ENCODE measurements around the gene HBP1.

Gene HBP1, protein sequence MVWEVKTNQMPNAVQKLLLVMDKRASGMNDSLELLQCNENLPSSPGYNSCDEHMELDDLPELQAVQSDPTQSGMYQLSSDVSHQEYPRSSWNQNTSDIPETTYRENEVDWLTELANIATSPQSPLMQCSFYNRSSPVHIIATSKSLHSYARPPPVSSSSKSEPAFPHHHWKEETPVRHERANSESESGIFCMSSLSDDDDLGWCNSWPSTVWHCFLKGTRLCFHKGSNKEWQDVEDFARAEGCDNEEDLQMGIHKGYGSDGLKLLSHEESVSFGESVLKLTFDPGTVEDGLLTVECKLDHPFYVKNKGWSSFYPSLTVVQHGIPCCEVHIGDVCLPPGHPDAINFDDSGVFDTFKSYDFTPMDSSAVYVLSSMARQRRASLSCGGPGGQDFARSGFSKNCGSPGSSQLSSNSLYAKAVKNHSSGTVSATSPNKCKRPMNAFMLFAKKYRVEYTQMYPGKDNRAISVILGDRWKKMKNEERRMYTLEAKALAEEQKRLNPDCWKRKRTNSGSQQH

DNA sequence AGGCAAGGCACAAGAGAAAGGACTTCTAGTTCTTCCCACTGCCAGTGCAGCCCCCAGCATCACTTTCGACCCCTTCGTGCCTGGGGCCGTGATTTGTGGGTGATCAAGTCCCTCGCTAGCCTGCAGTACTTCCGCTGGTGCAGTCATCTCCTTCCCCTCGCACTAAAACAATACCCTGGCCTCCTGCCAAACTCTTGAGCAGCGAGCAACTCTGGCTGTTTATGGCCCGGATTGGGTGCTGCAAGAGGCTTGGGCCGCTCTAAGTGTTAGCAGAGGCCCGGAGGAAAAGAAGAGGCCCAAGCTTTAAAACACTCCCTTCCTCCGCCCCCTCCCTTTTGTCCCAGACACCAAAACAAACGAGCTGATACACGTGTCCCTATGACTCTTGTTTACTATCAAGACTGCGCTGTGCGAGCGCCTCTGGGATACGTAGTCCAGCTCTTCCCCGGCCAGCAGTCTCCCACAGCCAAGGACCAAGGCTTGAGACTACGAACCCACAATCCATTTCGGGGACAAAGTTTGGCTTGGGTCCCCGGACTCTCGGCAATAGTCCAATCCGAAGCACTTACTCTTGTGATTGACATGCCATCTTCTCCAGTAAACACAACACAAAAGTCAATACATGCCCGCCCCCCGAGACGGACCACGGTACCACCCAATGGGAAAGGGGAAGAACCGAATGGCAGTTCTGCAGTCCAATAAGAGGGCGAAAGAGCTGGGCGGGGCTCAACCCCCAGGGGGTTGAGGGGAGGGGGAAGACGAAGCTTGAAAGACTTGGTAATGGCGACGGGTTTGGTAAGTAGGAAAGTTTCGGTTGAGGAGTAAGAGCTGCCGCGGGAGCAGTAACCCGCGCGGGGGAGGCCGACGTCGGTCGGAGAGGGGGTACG, at the start of gene HBP1:
HBP1 (plus strand) TSS at position 771 of the 887 bp plus-strand sequence. CDS start 10,891 bp downstream, outside the sequence.
- in situ Hi-C loops (cut with MboI; ENCODE audit: low sequenced_read_pairs) = no loop called here

DNA sequence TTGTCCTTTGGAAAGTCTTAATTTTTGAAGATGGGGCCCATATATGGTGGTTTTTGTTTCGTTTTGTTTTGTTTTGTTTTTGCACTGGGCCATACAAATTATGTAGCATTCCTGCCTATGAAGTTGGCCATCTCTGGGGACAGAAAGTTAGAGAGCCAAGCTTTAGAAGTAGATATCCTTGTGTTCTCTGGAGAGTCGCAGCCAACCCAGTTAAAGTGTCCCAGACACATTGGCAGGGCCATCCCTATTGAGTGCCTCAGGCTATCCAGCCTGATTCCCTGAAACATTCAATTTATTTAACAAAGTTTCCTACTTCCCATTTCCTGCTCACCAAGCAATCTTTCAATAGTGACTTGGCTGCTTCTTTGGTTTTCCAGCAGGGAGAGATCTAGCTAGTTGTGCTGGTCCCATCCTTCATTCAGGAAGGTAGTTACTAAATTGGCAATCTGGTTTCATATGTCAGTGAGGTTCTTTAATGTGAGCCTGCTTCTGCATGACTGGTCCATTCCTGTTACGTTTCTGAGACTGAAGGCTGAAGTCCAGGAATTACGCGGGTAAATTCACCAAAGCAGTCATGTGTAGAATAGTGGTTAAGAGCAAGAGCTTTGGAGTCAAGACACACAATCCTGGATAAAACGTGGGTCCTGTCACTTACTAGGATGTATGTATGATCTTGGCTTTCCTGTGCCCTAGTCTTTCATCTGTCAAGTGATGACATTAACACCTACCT, 49.3 kb upstream of the HBP1 start:
- in situ Hi-C loops (cut with MboI; ENCODE audit: low sequenced_read_pairs) = no loop called here

DNA sequence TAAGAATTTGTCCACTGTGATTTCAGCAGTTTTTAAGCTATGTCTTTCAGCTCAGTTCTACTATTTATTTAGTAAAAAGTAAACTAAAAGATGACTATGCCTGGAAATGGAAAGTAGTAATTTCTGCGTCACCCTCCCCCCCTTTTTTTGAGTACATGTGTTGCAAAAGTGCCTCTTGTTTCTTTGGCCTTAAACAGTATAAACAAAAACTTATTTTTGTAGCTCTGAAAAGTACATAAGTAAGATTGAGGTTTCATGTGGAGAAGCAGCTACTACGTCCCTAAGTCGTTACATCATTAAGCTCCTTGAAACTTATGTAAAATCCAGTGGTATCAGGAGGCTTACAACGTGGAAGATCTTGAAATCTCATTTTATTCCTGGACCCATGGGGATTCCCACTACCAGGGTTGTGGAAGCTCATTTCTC, 46.3 kb upstream of the HBP1 start:
- in situ Hi-C loops (cut with MboI; ENCODE audit: low sequenced_read_pairs) = no loop called here

DNA sequence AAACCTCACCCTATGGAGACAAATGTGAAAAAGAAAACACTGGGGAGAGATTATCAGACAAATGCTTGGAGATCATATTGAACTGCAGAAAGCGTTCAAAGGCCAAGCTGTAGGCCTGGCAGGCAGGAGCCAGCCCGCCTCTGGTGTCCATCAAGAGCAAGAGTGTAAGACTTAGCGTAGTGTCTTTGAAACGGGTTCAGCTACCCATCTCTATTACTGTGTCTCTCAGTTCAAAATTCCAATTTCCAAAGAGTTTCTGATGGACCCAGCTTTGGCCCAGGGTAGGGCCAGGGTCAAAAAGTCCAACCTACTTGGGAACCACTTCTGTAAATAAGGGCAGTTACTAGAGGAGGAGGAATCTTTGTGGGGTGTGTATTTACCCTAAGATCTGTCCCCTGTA, 45.4 kb upstream of the HBP1 start:
- in situ Hi-C loops (cut with MboI; ENCODE audit: low sequenced_read_pairs) = no loop called here

DNA sequence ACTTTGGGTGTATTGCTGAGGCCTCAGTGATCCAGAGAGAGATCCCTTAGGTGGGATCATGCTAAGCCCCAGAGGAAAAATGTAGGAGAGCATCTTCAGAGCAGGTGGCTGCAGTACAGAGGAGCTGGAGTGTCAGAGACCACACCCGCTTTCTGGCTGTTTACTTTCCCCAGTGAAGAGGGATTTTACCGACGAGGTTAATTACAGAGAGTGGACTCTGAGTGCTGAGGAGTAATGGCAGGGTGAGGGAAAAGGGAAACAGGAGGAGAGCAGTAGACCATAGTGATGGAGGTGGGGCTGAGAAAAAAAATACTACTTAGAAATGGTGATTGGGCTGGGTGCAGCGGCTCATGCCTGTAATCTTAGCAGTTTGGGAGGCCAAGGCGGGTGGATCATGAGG, 43.3 kb upstream of the HBP1 start:
- in situ Hi-C loops (cut with MboI; ENCODE audit: low sequenced_read_pairs) = no loop called here

DNA sequence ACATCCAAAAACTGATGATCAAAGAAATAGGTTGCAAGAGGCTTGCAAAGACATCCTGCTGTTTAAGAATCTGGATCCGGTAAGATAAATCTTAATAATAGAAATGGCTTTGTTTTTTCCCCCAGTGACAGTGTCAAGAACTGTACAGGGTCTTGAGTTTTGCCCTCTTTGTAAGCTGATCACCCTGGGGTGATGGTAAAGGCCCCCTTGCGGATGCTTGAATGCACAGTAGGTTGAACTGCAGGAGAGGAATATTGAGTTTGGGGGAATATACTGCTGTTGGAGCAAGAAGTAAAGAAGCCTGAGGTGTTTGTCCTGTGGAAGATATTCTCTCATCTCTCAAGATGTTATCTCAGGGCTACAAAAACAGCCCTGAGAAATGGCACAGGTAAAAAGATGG, 40.6 kb upstream of the HBP1 start:
- in situ Hi-C loops (cut with MboI; ENCODE audit: low sequenced_read_pairs) = no loop called here

DNA sequence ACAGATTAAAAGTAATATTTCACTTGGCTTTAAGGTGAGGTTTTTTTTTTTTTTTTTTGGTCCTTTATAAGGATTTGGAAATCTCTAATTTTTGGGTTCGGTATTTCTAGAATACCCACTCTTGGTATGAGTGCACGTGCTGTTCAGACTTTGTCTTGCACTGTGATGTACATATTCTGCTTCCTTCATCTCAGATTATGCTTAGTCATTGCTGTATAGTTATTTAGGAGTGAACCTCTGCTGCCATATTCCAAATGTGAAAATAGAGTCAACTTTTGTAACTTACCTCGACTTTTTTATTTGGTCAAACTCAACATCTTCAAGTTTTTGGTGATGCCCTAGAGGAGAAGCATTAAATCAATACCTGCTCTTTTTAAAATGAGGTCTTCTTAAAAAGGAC, 40.1 kb upstream of the HBP1 start:
- in situ Hi-C loops (cut with MboI; ENCODE audit: low sequenced_read_pairs) = no loop called here

DNA sequence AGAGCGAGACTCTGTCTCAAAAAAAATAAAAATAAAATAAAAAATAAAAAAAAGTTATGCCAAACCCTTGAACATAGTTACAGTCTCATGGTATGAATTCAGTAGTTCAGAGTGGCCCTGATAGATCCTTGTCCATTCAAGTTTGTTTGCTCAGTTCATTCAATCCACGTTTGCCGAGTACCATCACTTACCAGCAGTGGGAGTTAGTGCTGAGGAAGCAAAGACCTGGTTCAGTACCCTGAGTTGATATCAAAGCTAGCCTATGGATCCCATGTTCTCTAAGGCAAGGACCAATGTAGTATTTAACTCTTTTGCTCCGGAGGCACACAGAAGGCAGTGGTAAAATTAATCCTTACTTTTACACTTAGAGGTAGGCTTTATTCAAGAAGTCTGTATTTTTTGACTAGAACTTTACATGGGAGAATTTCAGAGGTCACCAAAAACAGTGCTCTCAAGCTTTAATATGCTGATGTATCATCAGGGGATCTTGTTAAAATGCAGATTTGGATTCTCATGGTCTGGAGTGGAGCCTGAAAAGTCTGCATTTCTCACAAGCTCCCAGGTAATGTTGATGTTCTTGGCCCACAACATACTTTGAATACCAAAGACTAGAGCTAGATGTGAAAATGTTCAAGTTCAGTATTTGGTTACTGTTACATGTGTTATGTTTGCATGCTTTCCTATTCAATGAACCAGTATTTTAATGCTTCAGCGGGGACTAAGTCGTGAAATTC, 38.1 kb upstream of the HBP1 start:
- in situ Hi-C loops (cut with MboI; ENCODE audit: low sequenced_read_pairs) = no loop called here

DNA sequence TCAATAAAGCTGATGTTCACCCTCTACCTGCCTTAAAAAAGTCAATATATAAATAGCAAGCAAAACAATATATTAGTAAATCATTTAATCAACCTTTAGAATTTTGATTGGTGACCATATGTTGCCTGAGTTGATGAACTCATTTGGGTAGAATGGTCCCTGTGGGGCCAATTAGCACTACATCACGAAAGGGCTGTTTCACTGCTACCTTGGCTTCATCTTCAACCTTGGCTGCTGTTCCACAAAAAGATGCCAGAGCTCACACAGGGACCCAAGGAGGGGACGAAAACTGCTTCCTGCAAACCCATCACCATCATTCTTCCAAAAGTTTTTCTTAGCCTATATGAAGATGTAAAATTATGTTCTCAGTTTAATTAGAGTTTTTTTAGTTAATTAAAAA, 35.4 kb upstream of the HBP1 start:
- in situ Hi-C loops (cut with MboI; ENCODE audit: low sequenced_read_pairs) = no loop called here

DNA sequence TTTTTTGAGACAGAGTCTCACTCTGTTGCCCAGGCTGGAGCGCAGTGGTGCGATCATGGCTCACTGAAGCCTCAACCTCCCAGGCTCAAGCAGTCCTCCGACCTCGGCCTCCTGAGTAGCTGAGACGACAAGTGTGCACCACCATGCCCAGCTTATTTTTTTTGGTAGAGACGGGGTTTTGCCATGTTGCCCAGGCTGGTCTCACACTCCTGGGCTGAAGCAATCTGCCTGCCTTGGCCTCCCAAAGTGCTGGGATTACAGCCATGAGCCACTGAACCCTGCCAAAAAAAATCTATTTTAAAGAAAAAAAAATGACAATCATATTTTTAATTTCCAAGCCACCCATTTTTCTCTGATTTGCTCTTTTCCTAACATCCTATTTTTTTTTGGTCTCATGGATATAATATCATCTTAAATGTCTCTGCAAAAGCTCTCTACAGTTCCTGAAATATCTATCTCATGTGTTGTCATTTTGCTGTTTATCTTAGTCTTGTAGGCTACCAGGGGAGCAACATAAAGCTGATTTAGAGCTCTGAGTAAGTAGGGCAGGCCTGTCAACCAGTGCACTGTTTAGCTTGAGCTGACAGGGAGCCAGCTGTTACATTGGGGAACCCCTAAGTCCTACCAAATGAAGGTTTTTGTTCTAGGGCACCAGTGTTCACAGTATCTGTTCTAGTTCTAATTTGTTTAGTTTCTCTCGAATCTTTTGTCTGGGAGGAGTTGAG, 29.9 kb upstream of the HBP1 start:
- in situ Hi-C loops (cut with MboI; ENCODE audit: low sequenced_read_pairs) = no loop called here

DNA sequence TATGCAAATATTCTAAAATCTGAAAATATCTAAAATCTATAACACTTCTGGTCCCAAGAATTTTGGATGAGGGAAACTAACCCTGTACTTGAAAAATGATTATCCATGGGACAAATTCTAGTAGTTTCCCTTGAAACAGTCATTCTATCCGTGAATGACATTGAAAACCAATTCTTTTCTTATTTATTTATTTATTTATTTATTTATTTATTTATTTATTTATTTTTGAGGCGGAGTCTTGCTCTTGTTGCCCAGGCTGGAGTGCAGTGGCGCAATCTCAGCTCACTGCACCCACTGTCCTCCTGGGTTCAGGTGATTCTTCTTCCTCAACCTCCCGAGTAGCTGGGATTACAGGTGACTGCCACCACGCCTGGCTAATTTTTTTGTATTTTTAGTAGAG, 24.9 kb upstream of the HBP1 start:
- in situ Hi-C loops (cut with MboI; ENCODE audit: low sequenced_read_pairs) = loop anchor here (10.0 kb wide), 2 partner anchors 199 to 349 kb away; no protein-coding TSS in a partner anchor

DNA sequence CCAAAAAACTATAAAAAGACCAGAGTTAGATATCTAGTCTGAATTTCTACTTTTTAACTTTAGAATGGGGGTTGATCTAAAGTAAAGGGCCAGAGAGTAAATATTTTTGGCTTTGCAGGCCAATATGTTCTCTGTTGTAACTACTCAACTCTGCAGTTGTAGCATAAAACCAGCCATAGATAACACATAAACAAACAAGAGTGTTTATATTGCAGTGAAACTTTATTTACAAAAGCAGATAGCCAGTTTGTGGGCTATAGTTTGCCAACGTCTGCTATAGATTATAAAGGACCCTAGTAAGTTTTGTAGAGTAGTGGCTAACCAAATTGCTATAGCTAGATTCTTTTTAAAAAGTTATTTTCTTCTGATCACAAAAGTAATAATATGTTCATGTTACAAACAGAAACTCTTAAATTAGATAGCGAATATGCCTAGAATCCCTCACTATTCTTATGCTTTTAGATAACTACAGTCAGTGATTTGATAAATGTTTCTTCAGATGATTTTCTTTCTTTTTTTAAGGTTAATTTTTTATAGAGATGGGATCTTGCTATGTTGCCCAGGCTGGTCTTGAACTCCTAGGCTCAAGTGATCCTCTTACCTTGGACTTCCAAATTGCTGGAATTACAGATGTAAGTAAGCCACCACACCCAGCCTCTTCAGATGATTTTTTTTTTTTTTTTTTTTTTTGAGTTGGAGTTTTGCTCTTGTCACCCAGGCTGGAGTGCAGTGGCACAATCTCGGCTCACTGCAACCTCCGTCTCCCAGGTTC, 23.6 kb upstream of the HBP1 start:
- in situ Hi-C loops (cut with MboI; ENCODE audit: low sequenced_read_pairs) = loop anchor here (10.0 kb wide), 2 partner anchors 200 to 350 kb away; no protein-coding TSS in a partner anchor

DNA sequence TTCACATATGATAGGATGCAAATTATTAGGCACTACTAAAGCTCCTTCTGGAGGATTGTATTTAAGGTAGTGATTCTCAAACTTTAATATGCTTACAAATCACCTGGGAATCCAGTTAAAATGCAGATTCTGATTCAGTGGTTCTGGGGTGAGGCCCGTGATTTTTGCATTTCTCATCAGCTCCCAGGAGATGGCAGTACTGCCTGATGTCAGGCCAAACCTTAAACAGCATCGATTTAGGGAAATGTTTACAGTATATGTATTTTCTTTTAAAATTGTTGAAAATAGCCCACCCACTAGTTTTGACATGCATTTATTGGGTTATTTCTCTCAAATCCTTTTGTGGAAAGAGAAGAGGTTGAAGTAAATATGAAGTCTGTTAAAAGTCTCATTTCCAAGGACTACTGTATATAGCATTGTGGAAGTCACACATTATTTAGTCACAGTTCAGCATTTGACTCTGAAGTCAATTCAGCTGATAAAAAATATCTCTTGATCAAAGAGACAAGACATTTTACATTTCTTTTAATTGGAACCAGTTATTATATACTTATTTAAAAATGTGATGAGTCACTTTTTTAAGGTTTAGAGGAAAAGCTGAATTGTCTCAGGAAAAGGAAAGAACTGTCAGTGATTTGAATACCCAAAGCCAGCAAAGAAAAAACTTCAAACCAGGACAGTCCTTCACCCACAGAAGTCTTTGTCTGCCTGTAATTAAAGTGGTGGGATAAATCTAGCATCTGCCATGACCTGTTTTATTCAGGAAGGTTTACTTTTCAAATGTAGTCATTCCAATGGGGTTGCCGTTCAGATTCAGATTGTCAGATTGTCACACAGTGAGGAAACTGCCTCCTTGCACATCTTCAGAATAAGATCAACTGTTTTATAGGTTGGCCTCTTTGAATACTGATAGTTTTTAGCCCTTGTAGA, 21.1 kb upstream of the HBP1 start:
- in situ Hi-C loops (cut with MboI; ENCODE audit: low sequenced_read_pairs) = loop anchor here (10.0 kb wide), 2 partner anchors 203 to 353 kb away; no protein-coding TSS in a partner anchor

DNA sequence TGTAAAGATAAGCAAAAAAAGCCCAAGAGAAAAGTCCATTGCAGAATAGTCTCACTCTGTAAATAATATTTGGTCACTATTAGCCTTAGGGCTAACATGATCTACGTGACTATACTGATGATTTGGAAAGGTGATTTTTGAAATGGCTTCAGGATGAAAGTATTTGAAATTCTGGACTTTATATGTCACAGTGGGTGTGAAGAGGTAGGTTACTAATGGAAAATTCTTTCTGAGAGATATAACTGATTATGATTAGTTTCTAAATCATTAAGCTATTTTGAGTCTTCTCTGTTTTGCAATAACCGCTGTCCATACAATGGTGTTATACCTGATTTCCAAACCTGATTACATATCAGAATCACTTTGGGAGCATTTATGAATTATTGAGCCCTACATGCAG, 20.1 kb upstream of the HBP1 start:
- in situ Hi-C loops (cut with MboI; ENCODE audit: low sequenced_read_pairs) = loop anchor here (10.0 kb wide), 2 partner anchors 204 to 354 kb away; no protein-coding TSS in a partner anchor

DNA sequence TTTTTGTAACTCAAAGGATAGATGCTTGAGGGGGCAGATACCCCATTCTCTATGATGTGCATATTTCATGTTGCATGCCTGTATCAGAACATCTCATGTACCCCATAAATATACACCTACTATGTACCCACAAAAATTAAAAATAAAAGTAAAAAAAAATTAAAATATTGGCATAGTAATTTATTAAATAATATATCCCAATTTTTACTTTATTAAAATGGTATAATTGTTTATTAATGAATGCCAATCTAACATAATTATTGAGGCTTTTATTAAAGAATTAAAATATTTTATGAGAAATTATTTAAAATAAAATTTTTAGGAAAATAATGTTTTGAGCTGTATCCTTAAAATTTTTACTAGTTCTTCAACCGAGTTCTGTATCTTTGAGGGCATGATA, 18.9 kb upstream of the HBP1 start:
- in situ Hi-C loops (cut with MboI; ENCODE audit: low sequenced_read_pairs) = loop anchor here (10.0 kb wide), 2 partner anchors 205 to 355 kb away; no protein-coding TSS in a partner anchor

DNA sequence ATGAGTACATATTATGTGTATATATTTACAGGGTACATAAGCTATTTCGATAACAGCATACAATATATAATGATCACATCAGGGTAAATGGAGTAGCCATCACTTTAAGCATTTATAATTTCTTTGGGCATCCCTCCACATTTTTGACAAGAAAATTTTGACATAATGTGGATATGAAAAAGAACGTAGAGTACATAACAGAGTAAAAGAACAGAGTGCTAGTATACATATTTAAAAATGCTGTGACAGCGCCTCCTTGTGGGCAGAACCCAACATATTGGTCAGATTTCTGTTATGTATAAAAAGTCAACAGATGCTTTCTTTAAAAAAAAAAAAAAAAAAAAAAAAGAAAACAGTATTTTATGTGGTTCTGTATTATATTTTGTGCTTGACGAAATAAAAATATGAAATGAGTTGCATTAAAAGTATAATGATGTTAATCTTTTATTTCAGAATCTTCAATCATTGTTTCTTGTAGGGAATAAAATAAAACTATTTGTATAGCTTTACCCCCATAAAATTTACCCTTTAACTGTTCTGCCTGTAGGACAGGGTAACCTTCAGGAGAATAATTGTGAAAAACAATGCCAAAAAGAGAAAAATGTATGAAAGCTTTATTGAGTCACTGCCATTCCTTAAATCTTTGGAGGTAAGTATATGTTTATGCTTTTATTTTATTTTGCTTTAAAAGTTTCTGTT, 18.3 kb upstream of the HBP1 start:
- in situ Hi-C loops (cut with MboI; ENCODE audit: low sequenced_read_pairs) = no loop called here

DNA sequence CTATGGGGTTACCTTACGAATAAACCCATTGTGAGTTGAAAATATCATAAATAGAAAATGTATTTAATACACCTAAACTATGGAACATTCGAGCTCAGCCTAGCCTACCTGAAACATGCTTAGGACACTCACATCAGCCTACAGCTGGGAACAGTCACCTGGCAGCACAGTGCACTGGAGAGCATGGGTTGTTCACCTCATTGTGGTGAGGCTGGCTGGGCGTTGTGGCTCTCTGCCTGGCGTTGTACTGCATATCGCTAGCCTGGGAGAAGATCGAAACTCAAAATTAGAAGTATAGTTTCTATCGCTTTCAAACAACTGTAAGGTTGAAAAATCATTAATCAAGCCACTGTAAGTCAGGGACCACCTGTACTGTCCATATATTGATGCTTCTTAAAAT, 17.3 kb upstream of the HBP1 start:
- in situ Hi-C loops (cut with MboI; ENCODE audit: low sequenced_read_pairs) = no loop called here

All from HL-60/S4 (cell line).